Fibroblast of skin of right quadriceps (primary cell): Measurements from ENCODE around the gene GRPEL1.
A peak's percentile ranks its signal among the peaks of the same experiment; 100 is the strongest.
"Not testable (repeated sequence)": the region's sequence is repeated elsewhere in the genome, so short reads cannot be mapped to it uniquely, and the experiment has no call there.

Source experiments
- DNase-seq: peaks from one replicate; pipeline ENCODE4 v3.0.0-alpha.2; 2013

Gene GRPEL1

GRCh38 chr4:7067452-7068278 lies at the start of gene GRPEL1:
TSS of gene GRPEL1 (minus strand) at chr4:7068064. CDS start at chr4:7068032, 32 bp downstream.
- DNase-seq, result peak; percentile 100

GRCh38 chr4:7116705-7117104 lies 48.8 kb upstream of the GRPEL1 start:
- DNase-seq, result no peak

- no peak for DNase-seq
These were observed 47.9 kb upstream of the GRPEL1 start for GRCh38 chr4:7115557-7116340.

- no peak for DNase-seq
These were observed 44.8 kb upstream of the GRPEL1 start for GRCh38 chr4:7112656-7113055.

GRCh38 chr4:7111441-7111840 lies 43.6 kb upstream of the GRPEL1 start:
- DNase-seq, result no peak

GRCh38 chr4:7110546-7110945 lies 42.7 kb upstream of the GRPEL1 start:
- DNase-seq, result no peak

- DNase-seq, result no peak
These were observed 41.3 kb upstream of the GRPEL1 start for GRCh38 chr4:7109169-7109568.

- no peak for DNase-seq
These were observed 40.8 kb upstream of the GRPEL1 start for GRCh38 chr4:7108660-7109059.

GRCh38 chr4:7108046-7108625 lies 40.3 kb upstream of the GRPEL1 start:
- no peak for DNase-seq

- DNase-seq, result no peak
These were observed 39.5 kb upstream of the GRPEL1 start for GRCh38 chr4:7107166-7107905.

GRCh38 chr4:7105276-7105675 lies 37.4 kb upstream of the GRPEL1 start:
- no peak for DNase-seq

- no peak for DNase-seq
These were observed 36.6 kb upstream of the GRPEL1 start for GRCh38 chr4:7104366-7105031.

GRCh38 chr4:7103607-7104365 lies 35.9 kb upstream of the GRPEL1 start:
- DNase-seq, result no peak

- DNase-seq, result peak; percentile 64
These were observed 35.3 kb upstream of the GRPEL1 start for GRCh38 chr4:7103031-7103606.

- DNase-seq, result not testable (repeated sequence)
These were observed 34.6 kb upstream of the GRPEL1 start for GRCh38 chr4:7102516-7102909.

- peak; percentile 52 for DNase-seq
These were observed 34.0 kb upstream of the GRPEL1 start for GRCh38 chr4:7101692-7102515.

GRCh38 chr4:7096236-7096635 lies 28.4 kb upstream of the GRPEL1 start:
- DNase-seq, result no peak

GRCh38 chr4:7095611-7096155 lies 27.8 kb upstream of the GRPEL1 start:
- no peak for DNase-seq

- no peak for DNase-seq
These were observed 27.1 kb upstream of the GRPEL1 start for GRCh38 chr4:7094916-7095315.

GRCh38 chr4:7092026-7092425 lies 24.2 kb upstream of the GRPEL1 start:
- DNase-seq, result no peak
